Right atrium auricular region (tissue), 2 donors: ENCODE data around the gene ADCY3. TPM values are rescaled to one million over a fixed set of nuclear protein-coding genes. Genes with fewer than 3 reads are reported as not detected.
A peak's percentile ranks its signal among the peaks of the same experiment; 100 is the strongest.
"Not testable (repeated sequence)": the region's sequence is repeated elsewhere in the genome, so short reads cannot be mapped to it uniquely, and the experiment has no call there.

ENCODE experiments used
- DNase-seq: peaks from one replicate; pipeline ENCODE4 v3.0.0-alpha.2; 2019; ENCODE audit warnings: low spot score
- H3K27ac ChIP-seq, 2 donors: fragments of 200-600 bp; sonication (generic); 1 replicate in 1 of 2; 2 replicates in 1 of 2; pipeline ENCODE4 v1.5.1; 2016 to 2019
- H3K27me3 ChIP-seq, 2 donors: fragments of 200-600 bp; sonication (generic); one replicate each; pipeline versions ENCODE4 v1.5.1 to v1.6.0; 2017 to 2019
- H3K36me3 ChIP-seq: fragments of 200-600 bp; sonication (generic); one replicate; pipeline ENCODE4 v1.5.1; 2016
- H3K4me1 ChIP-seq, 2 donors: fragments of 200-600 bp; sonication (generic); one replicate each; pipeline versions ENCODE4 v1.5.1 to v1.6.0; 2017 to 2019
- H3K4me3 ChIP-seq, 2 donors: fragments of 200-600 bp; sonication (generic); 1 replicate in 1 of 2; 2 replicates in 1 of 2; pipeline ENCODE4 v1.5.1; 2017 to 2019; ENCODE audit warnings: mild to moderate bottlenecking in 1 of 2, moderate library complexity in 1 of 2
- H3K9me3 ChIP-seq, 2 donors: fragments of 200-600 bp; sonication (generic); one replicate each; pipeline ENCODE4 v1.5.1; 2019
- CTCF ChIP-seq, 2 donors: fragments of 200-600 bp; sonication (generic); IDR thresholded peaks; one replicate each; pipeline ENCODE4 v1.5.1; 2019; ENCODE audit warnings: antibody characterized with exemption in 2 of 2
- total RNA-seq, 2 donors: library from RNA; depleted of rRNA; stranded (reverse); fragments of >200 nt; gene quantifications; one replicate each; pipeline ENCODE4 v1.1.0, GENCODE V29; 2016

The ADCY3 gene
- total RNA-seq, 2 donors from 2014 or later, result 14.1 to 28.4 TPM

GRCh38 chr2:24806661-24807036, 113.4 kb downstream of the ADCY3 start:
- Histone ChIP-seq H3K27me3 (no peaks in the 10 kb centered on the region), H3K9me3 (no peaks in the 10 kb centered on the region), H3K27ac (no peak overlapping the region), H3K4me3 (no peak overlapping the region), H3K36me3 (no peaks in the 10 kb centered on the region), H3K4me1 (no peaks in the 10 kb centered on the region)
- no peak for TF ChIP-seq CTCF (IDR thresholded peaks at IDR 0.05)
- DNase-seq, result no peak

- H3K36me3 ChIP-seq, H3K9me3 ChIP-seq, H3K27me3 ChIP-seq, H3K4me3 ChIP-seq, H3K4me1 ChIP-seq, H3K27ac ChIP-seq: not testable (repeated sequence)
- peak; percentile 32 for DNase-seq
Measured at GRCh38 chr2:24805811-24806660, 114.0 kb downstream of the ADCY3 start.

- H3K36me3 ChIP-seq, H3K27ac ChIP-seq, H3K4me1 ChIP-seq, H3K27me3 ChIP-seq, DNase-seq, H3K4me3 ChIP-seq, H3K9me3 ChIP-seq: not testable (repeated sequence)
Measured at GRCh38 chr2:24800487-24800886, 119.5 kb downstream of the ADCY3 start.

- Histone ChIP-seq H3K27me3 (no peaks in the 10 kb centered on the region), H3K4me3 (no peak overlapping the region), H3K9me3 (no peaks in the 10 kb centered on the region), H3K27ac (no peak overlapping the region), H3K4me1 (peaks cover 0 to 8% of the 10 kb centered on the region in 2 donors), H3K36me3 (no peaks in the 10 kb centered on the region)
- no peak for DNase-seq
- TF ChIP-seq CTCF (IDR thresholded peaks at IDR 0.05), result no peak
Measured at GRCh38 chr2:24797644-24798043, 122.4 kb downstream of the ADCY3 start.

GRCh38 chr2:24793761-24794435, 126.1 kb downstream of the ADCY3 start:
- no peaks in the 10 kb centered on the region for H3K36me3 ChIP-seq
- no peak for TF ChIP-seq CTCF (IDR thresholded peaks at IDR 0.05)
- DNase-seq, result no peak
- peaks cover 0 to 14% of the 10 kb centered on the region in 2 donors for H3K4me1 ChIP-seq
- peak overlapping the region in 1 of 2 donors; percentile 99 for H3K27ac ChIP-seq
- no peaks in the 10 kb centered on the region for H3K27me3 ChIP-seq
- peak overlapping the region; percentile 71 to 77 for H3K4me3 ChIP-seq
- H3K9me3 ChIP-seq, result no peaks in the 10 kb centered on the region

- no peaks in the 10 kb centered on the region for H3K9me3 ChIP-seq
- peaks cover 0 to 14% of the 10 kb centered on the region in 2 donors for H3K4me1 ChIP-seq
- no peaks in the 10 kb centered on the region for H3K36me3 ChIP-seq
- DNase-seq, result peak; percentile 96
- peak within 1 kb of the TSS; percentile 71 to 77 for H3K4me3 ChIP-seq
- H3K27me3 ChIP-seq, result no peaks in the 10 kb centered on the region
- TF ChIP-seq CTCF (IDR thresholded peaks at IDR 0.05), result peak; percentile 36 to 72
- peak within 1 kb of the TSS; percentile 94 to 99 for H3K27ac ChIP-seq
Measured at GRCh38 chr2:24792874-24793760, 126.9 kb downstream of the ADCY3 start, which contains the start of the genes CENPO and PTRHD1. CENPO (plus strand) TSS chr2:24793425; CDS start chr2:24793920, 495 bp downstream. PTRHD1 (minus strand) TSS chr2:24793391; CDS start chr2:24793377, 14 bp downstream.
